MM.1S (cell line): Measurements from ENCODE around the gene OTUD1.

Experiments used
- DNase-seq: peaks from one replicate; pipeline ENCODE4 v3.0.0-alpha.2; 2015
- H2AFZ ChIP-seq: fragments of 300-600 bp; sonication (generic); 2 replicates; pipeline ENCODE4 v1.6.0; 2016; ENCODE audit warnings: antibody characterized with exemption, low read length
- H3F3A ChIP-seq: fragments of 300-600 bp; sonication (generic); 2 replicates; pipeline ENCODE4 v1.6.1; 2016; ENCODE audit warnings: mild to moderate bottlenecking, antibody characterized with exemption, low read length, moderate library complexity, mixed read lengths; ENCODE audit not compliant: insufficient read depth
- H3K27ac ChIP-seq: fragments of 300-600 bp; sonication (generic); 2 replicates; pipeline ENCODE4 v1.5.1; 2016; ENCODE audit warnings: mild to moderate bottlenecking, low read length
- H3K27me3 ChIP-seq: fragments of 300-600 bp; sonication (generic); replicated peaks from 2 replicates; pipeline ENCODE4 v1.6.0; 2016; ENCODE audit warnings: low read length; ENCODE audit not compliant: insufficient read depth
- H3K36me3 ChIP-seq: fragments of 300-600 bp; sonication (generic); replicated peaks from 2 replicates; pipeline ENCODE4 v1.6.1; 2016; ENCODE audit warnings: mild to moderate bottlenecking, low read length, mixed read lengths; ENCODE audit not compliant: insufficient read depth
- H3K4me1 ChIP-seq: fragments of 300-600 bp; sonication (generic); 2 replicates; pipeline ENCODE4 v1.6.1; 2016; ENCODE audit warnings: low read length, mixed read lengths
- H3K4me2 ChIP-seq: fragments of 300-600 bp; sonication (generic); 2 replicates; pipeline ENCODE4 v1.6.0; 2016; ENCODE audit warnings: low read depth, low read length
- H3K4me3 ChIP-seq: fragments of 300-600 bp; sonication (generic); 2 replicates; pipeline ENCODE4 v1.5.1; 2016; ENCODE audit warnings: low read length, mixed read lengths
- H3K79me2 ChIP-seq: fragments of 300-600 bp; sonication (generic); 2 replicates; pipeline ENCODE4 v1.6.1; 2016; ENCODE audit warnings: mixed run types, low read length, mixed read lengths
- H3K9ac ChIP-seq: fragments of 300-600 bp; sonication (generic); 2 replicates; pipeline ENCODE4 v1.6.1; 2016; ENCODE audit warnings: low read length, mixed read lengths
- H3K9me2 ChIP-seq: fragments of 300-600 bp; sonication (generic); replicated peaks from 2 replicates; pipeline ENCODE4 v1.6.1; 2016; ENCODE audit warnings: mild to moderate bottlenecking, low read length, mixed read lengths; ENCODE audit not compliant: insufficient read depth
- H3K9me3 ChIP-seq: fragments of 300-600 bp; sonication (generic); replicated peaks from 2 replicates; pipeline ENCODE4 v1.6.1; 2016; ENCODE audit warnings: mild to moderate bottlenecking, low read length, mixed read lengths; ENCODE audit not compliant: insufficient read depth
- H4K20me1 ChIP-seq: fragments of 300-600 bp; sonication (generic); 2 replicates; pipeline ENCODE4 v1.6.1; 2016; ENCODE audit warnings: mild to moderate bottlenecking, low read length, moderate library complexity, mixed read lengths; ENCODE audit not compliant: insufficient read depth
- EZH2 ChIP-seq: fragments of 300-600 bp; sonication (generic); optimal IDR thresholded peaks from 2 replicates; pipeline ENCODE3; 2017; ENCODE audit warnings: low read depth, mild to moderate bottlenecking, antibody characterized with exemption, low read length, mixed read lengths
- EZH2phosphoT487 ChIP-seq: fragments of 300-600 bp; sonication (generic); IDR thresholded peaks from 2 replicates; pipeline ENCODE4 v1.6.1; 2018; ENCODE audit warnings: antibody characterized with exemption, low read length
- TF ChIP-seq, protein P1 (sequence below): fragments of 300-600 bp; sonication (generic); IDR thresholded peaks from 2 replicates; pipeline ENCODE4 v1.5.1; 2016; ENCODE audit warnings: antibody characterized with exemption, low read length, mixed read lengths

The OTUD1 gene

DNA sequence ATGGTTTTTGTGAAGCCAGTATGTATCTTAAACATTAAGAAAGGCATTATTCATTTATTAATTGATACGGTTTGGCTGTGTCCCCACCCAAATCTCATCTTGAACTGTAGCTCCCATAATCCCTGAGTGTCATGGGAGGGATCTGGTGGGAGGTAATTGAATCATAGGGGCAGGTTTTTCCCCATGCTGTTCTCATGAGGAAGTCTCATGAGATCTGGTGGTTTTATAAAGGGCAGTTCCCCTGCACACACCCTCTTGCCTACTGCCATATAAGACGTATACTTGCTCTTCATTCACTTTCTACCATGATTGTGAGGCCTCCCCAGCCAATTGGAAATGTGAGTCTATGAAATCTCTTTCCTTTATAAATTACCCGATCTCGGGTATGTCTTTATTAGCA is 28.1 kb downstream of the OTUD1 start:
- Histone ChIP-seq H3K4me2 (no peak overlapping the region), H3F3A (no peaks in the 10 kb centered on the region), H3K27me3 (no peaks in the 10 kb centered on the region), H3K4me1 (peaks cover 4% of the 10 kb centered on the region; the same call in 1 of the 2 replicates), H3K36me3 (no peaks in the 10 kb centered on the region), H3K9ac (no peak overlapping the region), H4K20me1 (no peaks in the 10 kb centered on the region), H3K79me2 (no peaks in the 10 kb centered on the region), H3K9me2 (no peaks in the 10 kb centered on the region), H3K9me3 (no peaks in the 10 kb centered on the region), H3K27ac (no peak overlapping the region), H2AFZ (no peak overlapping the region), H3K4me3 (no peak overlapping the region)
- no peak for DNase-seq
- TF ChIP-seq EZH2phosphoT487 (no peak), EZH2 (no peak)
- TF ChIP-seq, protein P1, sequence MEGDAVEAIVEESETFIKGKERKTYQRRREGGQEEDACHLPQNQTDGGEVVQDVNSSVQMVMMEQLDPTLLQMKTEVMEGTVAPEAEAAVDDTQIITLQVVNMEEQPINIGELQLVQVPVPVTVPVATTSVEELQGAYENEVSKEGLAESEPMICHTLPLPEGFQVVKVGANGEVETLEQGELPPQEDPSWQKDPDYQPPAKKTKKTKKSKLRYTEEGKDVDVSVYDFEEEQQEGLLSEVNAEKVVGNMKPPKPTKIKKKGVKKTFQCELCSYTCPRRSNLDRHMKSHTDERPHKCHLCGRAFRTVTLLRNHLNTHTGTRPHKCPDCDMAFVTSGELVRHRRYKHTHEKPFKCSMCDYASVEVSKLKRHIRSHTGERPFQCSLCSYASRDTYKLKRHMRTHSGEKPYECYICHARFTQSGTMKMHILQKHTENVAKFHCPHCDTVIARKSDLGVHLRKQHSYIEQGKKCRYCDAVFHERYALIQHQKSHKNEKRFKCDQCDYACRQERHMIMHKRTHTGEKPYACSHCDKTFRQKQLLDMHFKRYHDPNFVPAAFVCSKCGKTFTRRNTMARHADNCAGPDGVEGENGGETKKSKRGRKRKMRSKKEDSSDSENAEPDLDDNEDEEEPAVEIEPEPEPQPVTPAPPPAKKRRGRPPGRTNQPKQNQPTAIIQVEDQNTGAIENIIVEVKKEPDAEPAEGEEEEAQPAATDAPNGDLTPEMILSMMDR = no peak

DNA sequence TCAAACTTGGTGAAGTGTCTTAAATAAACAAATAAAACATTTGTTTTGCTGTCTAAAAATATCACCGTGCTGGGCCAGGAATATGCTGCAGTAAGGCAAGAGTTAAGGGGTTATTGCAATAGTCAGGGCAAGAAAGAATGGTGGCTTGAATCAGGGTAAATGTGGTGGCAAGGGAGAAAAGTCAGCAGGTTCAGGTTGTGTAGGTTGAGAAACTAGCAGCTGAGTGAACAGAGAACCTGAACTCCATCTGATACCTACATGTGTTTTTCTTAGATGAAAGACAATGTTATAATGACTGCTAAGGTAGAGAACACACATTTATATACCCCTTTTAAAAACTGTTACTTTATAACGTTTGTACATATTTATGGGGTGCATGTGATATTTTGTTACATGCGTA is 28.7 kb downstream of the OTUD1 start:
- H3K9me3 ChIP-seq = no peaks in the 10 kb centered on the region
- no peak overlapping the region for H3K27ac ChIP-seq
- TF ChIP-seq EZH2 (no peak), EZH2phosphoT487 (no peak)
- TF ChIP-seq, protein P1 = no peak
- H3K4me2 ChIP-seq = no peak overlapping the region
- H4K20me1 ChIP-seq = no peaks in the 10 kb centered on the region
- no peaks in the 10 kb centered on the region for H3K9me2 ChIP-seq
- no peaks in the 10 kb centered on the region for H3K4me1 ChIP-seq
- no peak for DNase-seq
- no peaks in the 10 kb centered on the region for H3K27me3 ChIP-seq
- H3K4me3 ChIP-seq = no peak overlapping the region
- H3F3A ChIP-seq = no peaks in the 10 kb centered on the region
- H3K36me3 ChIP-seq = no peaks in the 10 kb centered on the region
- no peaks in the 10 kb centered on the region for H3K79me2 ChIP-seq
- no peak overlapping the region for H2AFZ ChIP-seq
- no peak overlapping the region for H3K9ac ChIP-seq

DNA sequence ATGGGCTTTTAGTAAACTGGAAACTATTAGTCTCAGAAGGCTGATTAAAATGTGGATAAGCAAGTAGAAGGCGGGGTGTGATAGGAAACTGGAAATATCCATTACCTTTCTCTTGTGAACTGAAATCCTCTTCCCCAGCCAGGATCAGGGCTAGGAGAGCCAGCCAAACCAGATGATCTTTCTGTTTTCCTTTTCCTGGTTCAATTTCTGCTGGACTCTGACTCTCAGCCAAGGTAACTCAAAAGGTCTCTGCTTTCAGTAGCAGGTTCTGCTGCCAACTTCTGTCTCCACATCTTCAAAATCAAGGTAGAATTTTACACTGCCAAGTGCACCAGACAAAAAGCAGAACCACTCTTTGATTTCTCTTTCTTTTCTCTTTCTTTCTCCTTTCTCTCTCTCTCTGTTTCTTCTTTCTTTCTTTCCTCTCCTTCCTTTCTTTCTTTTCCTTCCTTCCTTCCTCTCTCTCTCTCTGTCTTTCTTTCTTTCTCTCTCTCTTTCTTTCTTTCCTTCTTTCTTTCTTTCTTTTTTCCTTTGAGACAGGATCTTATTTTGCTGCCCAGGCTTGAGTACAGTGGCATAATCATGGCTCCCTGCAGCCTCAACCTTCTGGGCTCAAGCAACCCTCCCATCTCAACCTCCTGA is 30.8 kb downstream of the OTUD1 start:
- H3K27me3 ChIP-seq = no peaks in the 10 kb centered on the region
- no peak overlapping the region for H3K27ac ChIP-seq
- no peaks in the 10 kb centered on the region for H3K9me3 ChIP-seq
- no peaks in the 10 kb centered on the region for H3K4me1 ChIP-seq
- no peaks in the 10 kb centered on the region for H3K79me2 ChIP-seq
- no peaks in the 10 kb centered on the region for H4K20me1 ChIP-seq
- no peaks in the 10 kb centered on the region for H3K9me2 ChIP-seq
- DNase-seq = no peak
- no peak overlapping the region for H3K4me2 ChIP-seq
- no peak overlapping the region for H2AFZ ChIP-seq
- no peaks in the 10 kb centered on the region for H3K36me3 ChIP-seq
- no peak for TF ChIP-seq EZH2
- TF ChIP-seq, protein P1 = no peak
- no peak for TF ChIP-seq EZH2phosphoT487
- no peaks in the 10 kb centered on the region for H3F3A ChIP-seq
- H3K4me3 ChIP-seq = no peak overlapping the region
- H3K9ac ChIP-seq = no peak overlapping the region
